ENCODE results near the gene MBP.

DNA sequence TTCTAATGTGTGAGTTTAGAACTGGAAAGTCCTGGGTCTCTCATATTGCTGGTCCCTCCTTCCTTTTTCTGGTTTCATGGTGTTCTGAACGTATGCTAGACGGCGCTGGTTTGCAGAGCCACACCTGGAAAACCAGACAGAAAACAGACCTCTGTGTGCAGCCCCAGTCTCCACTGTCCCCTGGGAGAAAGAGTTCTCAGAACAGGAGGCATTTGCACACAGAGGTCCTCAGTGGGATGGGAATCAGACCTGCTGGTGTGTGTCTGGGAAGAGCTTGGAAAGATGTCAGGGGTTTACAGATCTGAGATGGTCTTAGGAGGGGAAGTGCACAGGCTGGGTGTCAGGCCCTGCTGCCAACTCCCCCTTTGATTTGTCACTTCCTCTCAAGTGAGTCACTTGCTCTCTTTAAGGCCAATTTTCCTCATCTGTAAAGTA is 14.9 kb upstream of the MBP start:
- TF ChIP-seq ZBED1 (IDR thresholded peaks at IDR 0.05; ENCODE audit: borderline replicate concordance) (no peak), YY1 (IDR thresholded peaks at IDR 0.05; ENCODE audit: low read depth, low read length) (no peak), ZZZ3 (IDR thresholded peaks at IDR 0.05; ENCODE audit: control insufficient read depth, insufficient read length, low read depth) (no peak), SIN3A (IDR thresholded peaks at IDR 0.05; ENCODE audit: low read depth, low read length) (no peak), POLR2A (IDR thresholded peaks at IDR 0.05; ENCODE audit: low read depth, low read length) (no peak), MTA3 (IDR thresholded peaks at IDR 0.05; ENCODE audit: borderline replicate concordance, low read length) (no peak), ZBTB40 (IDR thresholded peaks at IDR 0.05; ENCODE audit: borderline replicate concordance) (no peak)

All from GM12878 (cell line).